MM.1S (cell line): ENCODE data around the gene RELN.

Experiments
- EZH2 ChIP-seq: fragments of 300-600 bp; sonication (generic); optimal IDR thresholded peaks from 2 replicates; pipeline ENCODE3; 2017; ENCODE audit warnings: low read depth, mild to moderate bottlenecking, antibody characterized with exemption, low read length, mixed read lengths
- TF ChIP-seq, protein P1 (sequence below): fragments of 300-600 bp; sonication (generic); IDR thresholded peaks from 2 replicates; pipeline ENCODE4 v1.5.1; 2016; ENCODE audit warnings: antibody characterized with exemption, low read length, mixed read lengths

DNA sequence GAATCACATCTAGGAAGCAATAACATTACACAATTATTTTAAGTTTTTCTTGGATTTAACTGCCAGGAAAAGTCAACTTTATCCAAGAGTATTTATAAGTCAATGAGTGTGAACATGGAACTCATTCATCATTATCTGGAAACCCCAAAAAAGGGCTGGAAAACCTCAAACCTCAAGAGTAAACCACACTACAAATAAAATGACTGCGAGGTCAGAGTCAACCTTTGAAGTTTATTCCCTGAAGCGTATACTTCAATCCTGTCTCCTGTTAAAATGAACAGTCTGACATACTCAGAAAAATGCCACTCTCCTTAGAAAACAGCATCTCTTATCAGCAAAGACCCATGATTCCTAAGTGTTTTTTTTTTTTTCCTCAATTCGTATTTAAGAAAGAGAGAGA, 86.5 kb downstream of the RELN start:
- no peak for TF ChIP-seq EZH2
- TF ChIP-seq, protein P1, sequence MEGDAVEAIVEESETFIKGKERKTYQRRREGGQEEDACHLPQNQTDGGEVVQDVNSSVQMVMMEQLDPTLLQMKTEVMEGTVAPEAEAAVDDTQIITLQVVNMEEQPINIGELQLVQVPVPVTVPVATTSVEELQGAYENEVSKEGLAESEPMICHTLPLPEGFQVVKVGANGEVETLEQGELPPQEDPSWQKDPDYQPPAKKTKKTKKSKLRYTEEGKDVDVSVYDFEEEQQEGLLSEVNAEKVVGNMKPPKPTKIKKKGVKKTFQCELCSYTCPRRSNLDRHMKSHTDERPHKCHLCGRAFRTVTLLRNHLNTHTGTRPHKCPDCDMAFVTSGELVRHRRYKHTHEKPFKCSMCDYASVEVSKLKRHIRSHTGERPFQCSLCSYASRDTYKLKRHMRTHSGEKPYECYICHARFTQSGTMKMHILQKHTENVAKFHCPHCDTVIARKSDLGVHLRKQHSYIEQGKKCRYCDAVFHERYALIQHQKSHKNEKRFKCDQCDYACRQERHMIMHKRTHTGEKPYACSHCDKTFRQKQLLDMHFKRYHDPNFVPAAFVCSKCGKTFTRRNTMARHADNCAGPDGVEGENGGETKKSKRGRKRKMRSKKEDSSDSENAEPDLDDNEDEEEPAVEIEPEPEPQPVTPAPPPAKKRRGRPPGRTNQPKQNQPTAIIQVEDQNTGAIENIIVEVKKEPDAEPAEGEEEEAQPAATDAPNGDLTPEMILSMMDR = no peak
